ENCODE results near the gene PNPLA7.
"Not testable (repeated sequence)": the region's sequence is repeated elsewhere in the genome, so short reads cannot be mapped to it uniquely, and the experiment has no call there.

PNPLA7 gene

DNA sequence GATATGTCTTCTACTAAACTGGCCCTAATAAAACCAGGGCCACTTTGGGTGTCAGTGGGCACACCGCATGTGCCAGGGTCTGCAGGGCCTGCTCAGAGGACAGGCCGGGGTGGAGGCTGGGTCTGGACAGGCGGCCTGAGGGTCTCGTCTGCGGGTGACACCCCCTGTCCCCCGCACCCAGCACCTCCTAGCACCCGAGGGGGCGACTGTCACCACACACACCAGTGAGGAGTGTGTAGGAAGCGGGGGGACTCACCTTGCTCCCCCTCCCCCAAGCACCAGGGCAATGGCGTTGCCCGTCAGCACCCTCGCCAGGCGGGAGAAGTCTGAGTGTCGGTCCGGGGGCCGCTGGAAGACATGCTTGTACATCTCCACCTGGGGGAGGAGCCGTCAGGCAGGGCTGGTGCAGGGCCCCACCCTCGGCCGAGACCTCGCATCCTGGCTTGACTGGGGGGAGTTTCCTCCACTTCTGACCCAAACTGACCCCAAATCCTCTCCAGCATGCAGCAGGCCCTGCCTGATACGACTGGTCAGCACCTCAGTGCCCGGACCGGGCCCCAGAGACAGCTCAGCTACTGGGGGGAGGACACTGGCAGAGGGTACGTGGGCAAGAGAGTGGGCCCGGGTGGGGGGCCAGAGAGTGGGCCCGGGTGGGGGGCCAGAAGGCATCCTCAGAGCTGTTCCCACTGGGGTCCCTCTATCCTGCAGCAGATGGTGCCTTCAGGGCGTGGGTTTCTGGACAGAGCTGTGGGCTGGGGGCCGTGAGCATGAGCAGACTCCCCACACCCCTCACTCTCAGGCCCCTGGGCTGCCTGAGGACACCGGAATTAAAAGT lies 72.2 kb downstream of the PNPLA7 start:
- DNase-seq: no peak

- no peak for DNase-seq
Measured at GRCh38 chr9:137476856-137477255, 73.3 kb downstream of the PNPLA7 start.

DNA sequence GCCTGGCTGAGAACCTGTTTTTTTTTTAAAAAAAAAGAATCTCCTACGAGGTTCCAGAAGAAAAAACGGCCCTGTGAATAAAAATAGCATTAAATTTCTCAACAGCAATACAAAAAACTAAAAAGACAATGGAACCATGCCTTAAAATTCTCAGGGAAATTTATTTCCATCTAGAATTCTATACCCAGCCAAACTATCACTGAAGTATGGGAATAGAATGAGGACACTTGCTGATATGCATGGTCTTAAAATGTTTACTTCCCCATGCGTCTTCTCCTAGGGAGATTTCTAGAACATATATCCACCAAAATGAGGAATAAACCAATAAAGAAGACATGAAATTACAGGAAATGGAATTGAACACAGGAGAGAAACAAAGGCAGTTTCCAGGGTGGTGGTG lies 74.5 kb downstream of the PNPLA7 start:
- DNase-seq: no peak

DNA sequence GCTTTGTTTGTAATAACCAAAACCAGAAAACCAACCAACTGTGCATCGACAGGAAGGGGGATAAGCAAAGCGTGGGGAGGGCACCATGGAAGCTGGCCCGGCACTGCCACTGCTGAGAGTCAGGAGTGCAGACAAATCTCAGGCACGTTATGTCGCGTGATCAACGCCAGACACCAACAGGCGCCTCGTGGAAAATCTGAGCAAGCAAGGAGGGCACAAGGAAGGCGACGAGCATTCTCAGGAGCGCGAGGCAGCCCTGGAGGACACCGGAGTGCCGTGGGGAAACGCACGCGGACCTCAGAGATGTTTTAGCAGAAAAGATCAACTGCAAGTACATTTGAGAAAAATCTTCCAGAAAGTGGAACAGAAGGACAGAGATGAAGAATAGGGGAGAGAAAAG lies 75.9 kb downstream of the PNPLA7 start:
- no peak for DNase-seq

DNA sequence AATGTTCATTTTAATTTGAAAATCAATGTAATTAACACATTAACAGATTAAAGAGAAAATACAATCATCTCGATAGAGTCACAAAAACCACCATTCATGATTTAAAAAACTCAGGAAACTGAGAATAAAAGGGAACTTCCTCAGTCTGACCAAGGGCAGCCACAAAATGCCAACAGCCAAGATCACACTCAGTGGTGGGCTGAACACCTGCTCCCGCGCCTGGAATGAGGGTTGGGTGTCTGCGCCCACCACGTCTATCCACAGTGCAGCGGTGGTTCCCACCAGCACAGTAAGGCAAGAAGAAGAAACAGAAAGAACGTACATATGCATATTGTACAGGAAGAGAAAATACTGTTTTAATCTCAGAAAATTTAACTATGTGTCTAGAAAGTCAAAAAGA lies 79.4 kb downstream of the PNPLA7 start:
- DNase-seq: no peak

DNA sequence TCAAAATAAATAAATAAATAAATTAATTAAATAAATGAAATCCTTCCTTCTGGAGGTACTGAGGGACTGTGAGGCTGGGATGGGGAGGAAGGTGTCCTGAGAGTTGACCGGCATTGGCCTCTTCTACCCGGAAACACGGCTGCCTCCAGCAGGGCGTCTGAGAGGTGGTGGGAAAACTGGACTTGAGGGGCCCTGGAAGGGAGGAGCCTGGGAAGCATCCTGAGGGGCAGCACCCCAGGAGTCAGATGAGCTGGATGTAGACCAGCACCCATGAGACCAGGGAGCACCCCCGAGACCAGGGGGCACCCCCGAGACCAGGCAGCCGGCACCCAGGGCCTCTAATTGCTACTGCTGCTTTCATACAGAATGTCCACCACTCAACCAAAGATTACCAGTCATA lies 82.3 kb downstream of the PNPLA7 start:
- DNase-seq: no peak

- DNase-seq: no peak
Measured at GRCh38 chr9:137467161-137467581, 83.0 kb downstream of the PNPLA7 start.

GRCh38 chr9:137466389-137467085 lies 83.7 kb downstream of the PNPLA7 start:
- DNase-seq: not testable (repeated sequence)

- no peak for DNase-seq
Measured at GRCh38 chr9:137465720-137466388, 84.3 kb downstream of the PNPLA7 start.

- DNase-seq: no peak
Measured at GRCh38 chr9:137465000-137465719, 85.0 kb downstream of the PNPLA7 start.

DNA sequence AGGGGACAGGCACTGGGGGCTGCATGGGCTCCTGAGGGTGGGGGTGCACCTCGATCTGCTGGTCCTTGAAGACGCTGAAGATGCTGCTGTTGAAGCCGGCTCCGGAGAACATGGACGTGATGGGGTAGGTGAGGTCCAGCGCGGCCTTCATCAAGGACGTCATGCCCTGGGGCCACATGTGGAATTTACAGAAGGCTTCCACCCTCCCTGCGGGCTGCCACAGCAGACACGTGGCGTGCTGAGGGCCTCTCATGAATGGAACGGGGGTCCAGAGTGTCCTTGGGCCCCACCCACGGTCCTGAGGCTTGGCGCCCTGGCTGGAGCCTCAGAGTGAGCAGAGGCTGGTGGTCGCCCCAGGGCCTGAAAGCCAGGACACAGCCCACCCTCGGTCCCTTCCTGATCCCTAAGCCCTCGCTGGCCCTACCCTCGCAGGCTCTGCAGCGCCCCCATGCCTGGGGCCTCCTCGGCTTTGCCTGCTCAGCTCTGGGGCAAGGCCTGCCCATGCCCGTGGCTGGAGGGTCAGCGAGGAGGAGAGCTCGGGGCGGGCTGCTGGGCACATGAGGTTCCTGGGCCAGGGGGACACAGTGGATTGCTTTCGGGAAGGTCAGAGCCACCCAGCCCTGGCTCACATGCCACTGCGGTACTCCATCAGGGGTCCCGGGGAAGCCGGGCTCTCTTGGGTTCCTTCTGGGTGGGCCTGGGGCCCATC lies 85.8 kb downstream of the PNPLA7 start:
- no peak for DNase-seq

DNA sequence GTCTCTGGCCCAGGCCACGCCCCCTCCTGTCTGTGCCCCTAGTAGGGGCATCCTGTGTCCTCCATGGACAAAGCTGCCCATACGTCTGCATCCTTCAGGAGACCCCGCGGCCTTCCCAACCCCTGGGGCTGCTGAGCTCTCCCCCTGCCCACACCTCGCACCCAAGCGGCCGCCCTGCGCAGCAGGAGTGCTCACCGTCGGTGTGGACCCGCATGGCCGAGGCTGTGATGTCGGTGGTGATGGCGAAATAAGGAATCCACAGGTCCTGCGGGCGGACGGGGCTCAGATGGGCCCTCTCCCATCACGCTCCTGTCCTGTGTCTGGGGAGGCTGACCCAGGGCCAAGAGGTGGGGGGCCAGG lies 86.3 kb downstream of the PNPLA7 start:
- DNase-seq: no peak

DNA sequence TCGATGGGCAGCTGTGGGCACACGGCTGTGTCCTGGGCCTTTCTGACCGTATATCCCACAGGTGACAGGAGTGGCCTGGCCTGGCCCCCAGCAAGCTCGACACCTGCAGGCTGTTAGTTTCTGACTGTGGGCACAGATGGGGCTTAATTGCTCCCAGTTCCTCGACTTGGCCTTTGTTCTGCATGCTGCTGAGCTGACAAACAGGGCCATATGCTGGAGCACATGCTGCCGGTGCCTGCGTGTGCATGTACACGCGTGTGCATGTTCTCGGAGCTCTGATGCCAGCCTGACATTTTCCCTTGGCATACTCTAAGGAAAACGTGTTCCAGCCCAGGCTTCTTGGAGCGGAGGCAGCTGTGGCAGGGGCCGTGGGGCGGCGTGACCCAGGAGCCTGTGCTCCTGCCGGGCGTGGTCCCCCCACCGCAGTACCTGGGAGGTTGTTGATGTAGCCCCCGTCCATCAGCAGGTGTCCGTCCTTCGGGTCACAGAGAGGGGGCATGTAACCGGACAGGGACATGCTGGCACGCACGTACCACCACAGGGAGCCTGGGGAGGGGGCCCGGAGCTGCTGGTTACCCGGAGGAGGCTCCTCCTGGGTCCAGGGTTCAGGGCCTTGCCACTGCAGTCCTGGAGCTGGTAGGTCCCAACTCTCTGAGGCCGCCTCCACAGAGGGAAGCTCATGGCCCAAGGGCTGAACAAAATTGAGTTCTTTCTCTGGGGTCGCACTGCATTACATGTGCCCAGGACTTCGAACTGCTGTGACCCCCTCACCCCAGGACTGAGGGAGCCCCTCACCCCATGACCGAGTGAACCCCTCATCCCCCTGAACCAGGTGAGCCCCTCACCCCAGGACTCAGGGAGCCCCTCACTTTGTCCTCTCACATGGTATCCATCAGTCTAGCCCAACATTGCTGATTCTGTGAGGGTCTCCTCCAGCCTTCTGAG lies 86.9 kb downstream of the PNPLA7 start:
- DNase-seq: no peak

DNA sequence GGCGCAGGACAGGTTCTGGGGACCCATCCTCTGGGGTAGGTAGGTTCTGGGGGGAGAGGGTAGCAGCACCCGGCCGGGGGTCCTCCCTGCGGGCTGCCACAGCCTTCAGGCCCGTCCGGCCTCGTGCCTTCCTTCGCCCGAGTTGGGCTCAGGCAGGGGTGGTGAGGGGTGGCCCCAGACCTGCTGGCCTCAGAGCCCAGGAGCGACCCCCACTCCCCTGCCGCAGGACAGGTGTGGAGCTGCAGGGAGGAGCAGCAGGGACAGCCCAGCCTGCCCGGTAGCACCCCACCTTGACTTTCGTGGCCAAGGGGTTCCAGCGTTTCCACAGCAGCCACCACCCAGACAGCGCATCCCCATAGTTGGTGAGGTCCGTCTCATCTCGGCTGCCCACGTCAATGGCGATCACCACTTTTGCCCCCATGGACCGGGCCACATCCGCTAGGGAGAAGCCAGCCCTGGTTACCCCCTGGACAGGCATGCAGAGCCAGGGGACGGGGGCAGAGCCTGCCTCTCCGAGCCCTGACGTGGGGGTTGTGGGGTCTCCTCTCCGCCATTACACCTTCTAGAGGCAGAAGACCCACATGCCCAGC lies 87.7 kb downstream of the PNPLA7 start:
- no peak for DNase-seq

DNA sequence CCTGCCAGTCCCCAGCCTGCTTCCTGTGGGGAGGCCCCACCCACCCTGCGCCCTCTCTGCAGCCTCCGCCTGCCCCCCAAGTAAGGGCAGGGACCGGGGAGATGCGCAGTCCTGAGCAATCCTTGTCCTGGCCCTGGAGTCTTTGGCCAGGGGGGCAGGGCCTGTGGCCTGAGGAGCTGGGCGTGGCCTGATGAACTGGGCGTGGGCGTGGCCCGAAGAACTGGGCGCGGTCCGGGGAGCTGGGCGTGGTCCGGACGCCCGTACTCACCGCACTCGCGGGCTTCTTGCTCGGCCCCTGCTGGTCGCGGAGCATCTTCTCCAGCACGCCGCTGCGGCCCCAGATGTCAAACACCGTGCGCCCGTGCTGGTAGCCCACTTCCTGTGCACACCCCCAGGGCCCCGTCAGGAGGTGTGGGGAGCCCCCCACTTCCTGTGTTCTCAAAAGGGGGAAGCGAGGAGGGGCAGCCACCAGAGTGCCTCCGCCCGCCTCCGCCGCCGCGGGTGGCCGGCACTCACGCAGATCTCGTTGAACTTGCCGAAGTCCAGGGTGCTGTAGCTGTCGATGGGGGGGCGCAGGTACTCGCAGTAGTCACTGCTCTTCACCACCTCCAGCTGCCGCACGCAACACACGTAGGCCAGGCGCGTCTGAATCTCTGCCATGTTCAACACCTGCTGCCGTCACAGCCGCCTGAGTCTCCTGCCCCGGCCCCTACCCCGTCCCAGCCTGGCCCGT lies 88.4 kb downstream of the PNPLA7 start:
- peak; percentile 57 for DNase-seq

- no peak for DNase-seq
Measured at GRCh38 chr9:137461316-137461662, 88.9 kb downstream of the PNPLA7 start.

DNA sequence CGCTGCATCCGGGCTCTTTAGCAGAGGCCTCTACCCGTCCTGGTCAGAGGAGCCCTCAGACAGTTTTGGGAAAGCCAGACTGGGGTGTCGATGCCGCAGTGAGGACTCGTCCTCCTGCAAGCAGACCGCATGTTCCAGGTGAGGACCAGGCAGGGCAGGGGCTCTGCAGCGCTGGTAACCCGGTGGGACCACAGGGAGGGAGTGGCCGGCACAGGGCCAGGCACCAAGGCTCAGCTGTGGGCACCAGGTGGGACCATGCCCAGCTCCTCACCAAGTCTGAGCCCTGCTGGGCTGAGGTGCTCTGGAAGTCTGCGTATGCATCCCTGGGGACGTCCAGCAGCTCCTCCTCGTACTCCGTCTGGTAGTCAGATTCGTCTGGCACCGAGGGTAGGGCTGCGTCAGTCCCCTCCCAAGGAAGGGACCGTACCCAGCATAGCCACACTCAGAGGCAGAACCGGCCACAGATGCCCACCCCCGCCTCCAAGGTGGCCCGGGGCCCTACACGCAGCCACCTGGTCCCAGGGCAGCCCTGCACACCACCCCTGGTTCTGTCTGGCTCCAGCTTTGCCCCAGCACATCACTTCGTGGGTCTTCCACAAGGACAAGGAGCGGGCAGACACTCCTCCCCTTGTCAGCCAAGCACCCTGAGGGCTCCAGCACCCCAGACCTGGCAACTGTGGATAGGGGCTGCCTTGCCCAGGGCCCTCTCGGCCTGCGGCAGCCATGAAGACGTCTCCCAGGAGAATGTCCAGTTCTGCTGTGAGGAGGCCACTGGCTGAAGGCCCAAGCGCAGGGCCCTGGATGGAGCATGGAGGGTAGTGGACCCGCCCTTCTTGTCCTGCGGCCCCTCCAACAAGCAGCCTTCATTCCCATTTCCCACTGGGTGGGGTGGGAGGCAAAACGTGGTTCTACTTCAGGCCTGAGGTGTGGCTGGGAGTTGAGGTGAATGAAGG lies 89.6 kb downstream of the PNPLA7 start:
- DNase-seq: no peak

- no peak for DNase-seq
Measured at GRCh38 chr9:137459601-137460362, 90.4 kb downstream of the PNPLA7 start.

Measured in T-helper 9 cell (primary cell).